Heart right ventricle (tissue), 16 donors: ENCODE data around the gene HECTD2. TPM values are rescaled to one million over a fixed set of nuclear protein-coding genes. Genes with fewer than 3 reads are reported as not detected.
A peak's percentile ranks its signal among the peaks of the same experiment; 100 is the strongest.

Source experiments
- ATAC-seq, 8 donors: fragments of 200-7000 bp; cut with Tn5 transposase; one replicate each; pipeline ENCODE4 v1.9.1; 2020; ENCODE audit warnings: mild to moderate bottlenecking in 8 of 8, moderate library complexity in 8 of 8, moderate number of reproducible peaks in 1 of 8
- DNase-seq, 2 donors: peaks; one replicate each; pipeline ENCODE4 v3.0.0-alpha.2; 2020
- H3K27ac ChIP-seq, 10 donors: fragments of 200-600 bp; sonication (generic) in 2 of 10; one replicate each; pipeline versions ENCODE4 v1.5.0 to v1.8.0; 2020 to 2022; ENCODE audit warnings: mild to moderate bottlenecking in 3 of 10
- H3K27me3 ChIP-seq, 7 donors: fragments of 200-600 bp; one replicate each; pipeline ENCODE4 v1.8.0; 2021 to 2022; ENCODE audit warnings: mild to moderate bottlenecking in 2 of 7
- H3K36me3 ChIP-seq, 9 donors: fragments of 200-600 bp; sonication (generic) in 1 of 9; one replicate each; pipeline versions ENCODE4 v1.5.0 to v1.8.0; 2020 to 2022; ENCODE audit warnings: mild to moderate bottlenecking in 2 of 9
- H3K4me1 ChIP-seq, 9 donors: fragments of 200-600 bp; sonication (generic) in 1 of 9; one replicate each; pipeline versions ENCODE4 v1.5.0 to v1.8.0; 2020 to 2022; ENCODE audit warnings: mild to moderate bottlenecking in 4 of 9
- H3K4me3 ChIP-seq, 10 donors: fragments of 200-600 bp; sonication (generic) in 2 of 10; one replicate each; pipeline versions ENCODE4 v1.5.0 to v1.8.0; 2020 to 2022; ENCODE audit warnings: mild to moderate bottlenecking in 7 of 10, moderate library complexity in 2 of 10
- H3K9me3 ChIP-seq, 11 donors: fragments of 200-600 bp in 10 of 11; sonication (generic) in 2 of 11; one replicate each; pipeline versions ENCODE4 v1.5.0 to v1.8.0; 2013 to 2022; ENCODE audit warnings: mild to moderate bottlenecking in 2 of 11, control low read depth in 1 of 11, moderate library complexity in 1 of 11
- WGBS, 2 donors: extraction: QIAGEN DNeasy Blood & Tissue Kit; methylation state at CpG; one replicate each; pipeline ENCODE4 v1.1.7; 2013; ENCODE audit warnings: inconsistent platforms in 1 of 2; 5-methylcytosine and 5-hydroxymethylcytosine counted together
- intact Hi-C, 10 donors: fragments of 100-400 bp; cut with DNase I; formaldehyde crosslinking; loops; one replicate each; pipeline versions ENCODE4 v1.11.1 to v1.14.2; 2022
- polyA plus RNA-seq, 2 donors: library from polyadenylated mRNA; stranded (reverse); fragments of 200-250 nt; gene quantifications; one replicate each; pipeline ENCODE4 v1.2.3, GENCODE V29; 2013
- total RNA-seq, 10 donors: library from RNA; stranded (reverse); fragmentation: NEBNext Ultra II Directional in 3 of 10; extraction: Animal tissue kit (Norgen Biotek cat#: 25700) in 3 of 10; gene quantifications; one replicate each; pipeline versions ENCODE4 v1.2.1 to v1.2.4, GENCODE V29; 2021 to 2023
- TF ChIP-seq, protein P1 (sequence below), 9 donors: fragments of 200-600 bp; sonication (generic) in 2 of 9; IDR thresholded peaks; one replicate each; pipeline versions ENCODE4 v1.5.0 to v1.8.0; 2021 to 2022; ENCODE audit warnings: antibody characterized with exemption in 9 of 9, mild to moderate bottlenecking in 5 of 9, moderate library complexity in 1 of 9
- donor health status: Arrhythmogenic right ventricular cardiomyopathy.
- donor health status: ischemic (EF 13 %, LVEDD 7.1; RV severe dilation, severe dysfunction).
- donor health status: healthy with polysubstance abuse.
- donor health status: DM: no; HTN: yes; CAD: no.
- donor health status: DM: no; HTN: no; CAD: no.
- donor health status: ischemic (EF 25% LVEDD 6.9; RV normal size, moderate dysfunction).
- donor health status: ischemic (EF 25% LVEDD 5.7; RV mildly dilated, moderate dysfunction).
- donor health status: healthy.
- donor health status: DM: yes; HTN: yes; CAD: no.
- donor health status: Ischemic cardiomyopathy.
- donor health status: ischemic (EF 35%, LVEDD 5.7; RV mildly dilated, moderate dysfunction).
- donor health status: nonischemic (EF 11% LVEDD 7.7; RV severe dilation, severe dysfunction).
- donor health status: DM: yes; HTN: yes; CAD: no.
- donor health status: PGD.
- donor health status: ischemic (EF 29% LVEDD 5.4; RV normal size, mild dysfunction).
- donor health status: nonischemic (EF 23%, LVEDD 6.1; RV moderate dilation, normal function).

Gene HECTD2
- total and polyA plus RNA-seq, 12 donors, result 2.2 to 6.9 (median 5.2) TPM

DNA sequence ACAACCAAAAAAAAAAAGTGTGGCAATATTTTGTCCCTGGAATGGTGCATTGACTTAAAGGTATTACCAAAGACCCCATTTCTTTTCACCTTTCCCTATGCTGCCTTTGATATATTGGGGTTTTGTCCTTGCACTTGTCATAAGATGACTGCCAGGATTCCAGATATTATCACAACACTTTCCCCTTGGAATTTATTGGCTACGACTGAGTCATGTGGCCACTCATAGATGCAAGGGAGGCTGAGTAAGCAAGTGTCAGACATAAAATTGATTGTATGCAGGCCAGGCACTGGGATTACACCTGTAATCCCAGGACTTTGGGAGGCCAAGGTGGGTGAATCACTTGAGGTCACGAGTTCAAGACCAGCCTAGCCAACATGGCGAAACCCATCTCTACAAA, 139.1 kb downstream of the HECTD2 start:
- Histone ChIP-seq H3K27me3 (no peaks in the 10 kb centered on the region), H3K9me3 (no peaks in the 10 kb centered on the region), H3K4me1 (peaks cover 0 to 17% (median 0%) of the 10 kb centered on the region in 9 donors), H3K27ac (no peak overlapping the region), H3K36me3 (no peaks in the 10 kb centered on the region), H3K4me3 (no peak overlapping the region)
- intact Hi-C loops, result loop anchor here in 3 of 10 donors (5.0 to 10.0 kb wide), 5 partner anchors 54 to 254 kb away; no protein-coding TSS in a partner anchor
- DNase-seq (no peak), ATAC-seq (no peak)
- TF ChIP-seq, protein P1, sequence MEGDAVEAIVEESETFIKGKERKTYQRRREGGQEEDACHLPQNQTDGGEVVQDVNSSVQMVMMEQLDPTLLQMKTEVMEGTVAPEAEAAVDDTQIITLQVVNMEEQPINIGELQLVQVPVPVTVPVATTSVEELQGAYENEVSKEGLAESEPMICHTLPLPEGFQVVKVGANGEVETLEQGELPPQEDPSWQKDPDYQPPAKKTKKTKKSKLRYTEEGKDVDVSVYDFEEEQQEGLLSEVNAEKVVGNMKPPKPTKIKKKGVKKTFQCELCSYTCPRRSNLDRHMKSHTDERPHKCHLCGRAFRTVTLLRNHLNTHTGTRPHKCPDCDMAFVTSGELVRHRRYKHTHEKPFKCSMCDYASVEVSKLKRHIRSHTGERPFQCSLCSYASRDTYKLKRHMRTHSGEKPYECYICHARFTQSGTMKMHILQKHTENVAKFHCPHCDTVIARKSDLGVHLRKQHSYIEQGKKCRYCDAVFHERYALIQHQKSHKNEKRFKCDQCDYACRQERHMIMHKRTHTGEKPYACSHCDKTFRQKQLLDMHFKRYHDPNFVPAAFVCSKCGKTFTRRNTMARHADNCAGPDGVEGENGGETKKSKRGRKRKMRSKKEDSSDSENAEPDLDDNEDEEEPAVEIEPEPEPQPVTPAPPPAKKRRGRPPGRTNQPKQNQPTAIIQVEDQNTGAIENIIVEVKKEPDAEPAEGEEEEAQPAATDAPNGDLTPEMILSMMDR (IDR thresholded peaks at IDR 0.05), result no peak
- WGBS, 2 donors, result 91 to 94% methylated on average over 3 of the region's 3 CpGs

DNA sequence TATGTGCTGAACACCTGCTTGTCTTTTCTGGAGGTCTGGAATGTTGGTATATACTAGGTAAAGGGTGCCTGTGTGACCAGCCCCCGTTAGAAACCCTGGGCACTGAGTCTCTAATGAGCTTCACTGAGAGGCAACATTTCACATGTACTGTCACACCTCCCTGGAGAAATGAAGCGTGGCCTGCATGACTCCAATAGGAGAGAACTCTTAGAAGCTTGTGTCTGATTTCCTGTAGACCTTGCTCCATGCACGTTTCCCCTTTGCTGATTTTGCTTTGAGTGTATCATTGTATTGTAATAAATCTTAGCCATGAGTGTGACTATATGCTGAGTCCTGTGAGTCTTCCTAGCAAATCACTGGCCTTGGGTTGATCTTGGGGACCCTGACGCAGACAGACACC, 139.9 kb downstream of the HECTD2 start:
- H3K9me3 ChIP-seq, result no peaks in the 10 kb centered on the region
- H3K27me3 ChIP-seq, result no peaks in the 10 kb centered on the region
- ATAC-seq (no peak), DNase-seq (no peak)
- no peaks in the 10 kb centered on the region for H3K36me3 ChIP-seq
- intact Hi-C loops, result loop anchor here in 9 of 10 donors (5.0 to 10.0 kb wide), 8 partner anchors 53 to 255 kb away; partner anchors contain the start of genes HECTD2 (in 1 of the 9) and PPP1R3C (in 1 of the 9)
- no peak overlapping the region for H3K4me3 ChIP-seq
- H3K4me1 ChIP-seq, result peaks cover 0 to 18% (median 0%) of the 10 kb centered on the region in 9 donors
- TF ChIP-seq, protein P1 (IDR thresholded peaks at IDR 0.05), result no peak
- no peak overlapping the region for H3K27ac ChIP-seq
- 91 to 92% methylated on average over 4 of the region's 4 CpGs for WGBS, 2 donors

DNA sequence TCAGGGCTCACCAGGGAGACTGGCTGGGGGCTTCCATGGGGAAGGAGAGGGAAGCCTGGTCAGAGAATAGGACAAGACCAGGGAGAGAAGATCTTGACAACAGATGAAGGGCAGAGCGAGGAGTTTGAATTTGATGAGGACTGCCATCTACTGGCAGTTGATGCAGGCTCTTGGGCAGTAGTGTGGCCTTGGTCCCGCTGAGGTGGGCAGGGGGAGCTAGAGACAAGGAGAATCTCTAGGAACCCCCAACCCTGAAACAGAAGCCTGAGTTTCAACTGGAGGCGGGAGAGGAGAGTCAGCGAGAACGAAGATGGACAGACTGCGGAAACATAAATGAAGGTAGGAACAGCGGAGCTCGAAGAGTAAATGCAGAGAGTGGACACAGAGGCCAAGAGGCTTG, 141.7 kb downstream of the HECTD2 start:
- peak overlapping the region in 5 of 10 donors; percentile 23 to 55 (median 42) for H3K27ac ChIP-seq
- peak; percentile 75 to 93 (median 86) for ATAC-seq
- peaks cover 0 to 24% (median 3%) of the 10 kb centered on the region in 9 donors for H3K4me1 ChIP-seq
- peak; percentile 38 to 62 for DNase-seq
- H3K27me3 ChIP-seq, result no peaks in the 10 kb centered on the region
- TF ChIP-seq, protein P1 (IDR thresholded peaks at IDR 0.05), result peak in 8 of 9 donors; percentile 36 to 84 (median 73)
- H3K4me3 ChIP-seq, result peak overlapping the region in 8 of 10 donors; percentile 3 to 44 (median 32)
- H3K9me3 ChIP-seq, result no peaks in the 10 kb centered on the region
- intact Hi-C loops, result loop anchor here (1.0 to 10.0 kb wide), 12 partner anchors 55 to 257 kb away; partner anchors contain the start of genes PPP1R3C (in 3 of the 10) and HECTD2 (in 1 of the 10)
- H3K36me3 ChIP-seq, result no peaks in the 10 kb centered on the region
- 49 to 57% methylated on average over 8 of the region's 8 CpGs for WGBS, 2 donors

DNA sequence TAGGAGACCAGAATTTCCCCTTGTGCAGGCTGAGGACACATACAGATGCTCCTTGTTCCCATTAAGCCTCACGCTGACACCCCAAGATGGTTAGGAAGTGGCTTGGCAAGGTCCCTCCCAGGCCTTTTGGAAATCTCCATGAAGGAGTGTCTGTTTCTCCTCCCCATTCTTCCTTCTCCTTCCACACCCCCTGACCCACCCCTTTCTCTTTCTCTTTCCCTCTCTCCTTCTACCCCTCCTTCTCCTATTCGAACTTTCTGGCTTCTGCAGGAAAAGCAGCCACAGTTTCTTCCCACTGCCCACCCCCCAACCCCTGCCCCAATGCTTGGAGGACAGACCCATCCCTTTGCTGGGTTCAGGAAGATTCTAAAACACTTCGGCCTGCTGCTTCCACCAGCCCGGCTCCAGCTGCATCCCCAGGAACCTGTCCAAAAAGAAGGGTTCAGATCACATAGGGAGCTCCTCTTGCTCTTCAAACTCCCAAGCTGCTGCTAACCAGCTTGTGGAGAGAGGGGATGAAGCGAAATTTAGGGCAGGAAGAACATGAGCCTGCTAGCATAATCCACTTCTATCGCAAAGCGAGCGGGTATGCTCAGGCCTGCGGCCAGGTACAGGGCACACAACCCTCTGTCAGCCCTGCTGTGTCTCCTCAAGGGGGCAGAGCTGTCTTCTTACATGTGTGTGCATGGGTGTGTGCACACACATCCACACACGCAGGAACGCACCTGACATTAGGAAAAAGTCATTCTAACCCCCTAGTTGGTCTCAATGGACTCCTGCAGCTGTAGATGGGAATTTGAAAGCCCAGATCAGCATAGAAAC, 142.3 kb downstream of the HECTD2 start:
- peak; percentile 78 to 95 (median 92) for ATAC-seq
- H3K4me3 ChIP-seq, result peak overlapping the region in 8 of 10 donors; percentile 3 to 44 (median 32)
- TF ChIP-seq, protein P1 (IDR thresholded peaks at IDR 0.05), result peak; percentile 31 to 70 (median 56)
- no peaks in the 10 kb centered on the region for H3K9me3 ChIP-seq
- H3K36me3 ChIP-seq, result no peaks in the 10 kb centered on the region
- intact Hi-C loops, result loop anchor here (1.0 to 10.0 kb wide), 12 partner anchors 55 to 258 kb away; partner anchors contain the start of genes PPP1R3C (in 3 of the 10) and HECTD2 (in 1 of the 10)
- H3K27ac ChIP-seq, result peak overlapping the region in 5 of 10 donors; percentile 23 to 55 (median 42)
- DNase-seq, result peak; percentile 24 to 51
- peaks cover 0 to 29% (median 6%) of the 10 kb centered on the region in 9 donors for H3K4me1 ChIP-seq
- WGBS, 2 donors, result 50 to 54% methylated on average over 11 of the region's 11 CpGs
- H3K27me3 ChIP-seq, result no peaks in the 10 kb centered on the region
